AG08396 (cell line): ENCODE measurements around the gene ZPBP.
"Not testable (repeated sequence)": the region's sequence is repeated elsewhere in the genome, so short reads cannot be mapped to it uniquely, and the experiment has no call there.

ENCODE experiments used
- DNase-seq: peaks from one replicate; pipeline ENCODE4 v3.0.0; 2012; ENCODE audit warnings: low spot score, mixed read lengths

Gene ZPBP

GRCh38 chr7:50041165-50041564 is 51.9 kb downstream of the ZPBP start:
- not testable (repeated sequence) for DNase-seq

GRCh38 chr7:50037086-50037485 is 56.0 kb downstream of the ZPBP start:
- DNase-seq = no peak

DNA sequence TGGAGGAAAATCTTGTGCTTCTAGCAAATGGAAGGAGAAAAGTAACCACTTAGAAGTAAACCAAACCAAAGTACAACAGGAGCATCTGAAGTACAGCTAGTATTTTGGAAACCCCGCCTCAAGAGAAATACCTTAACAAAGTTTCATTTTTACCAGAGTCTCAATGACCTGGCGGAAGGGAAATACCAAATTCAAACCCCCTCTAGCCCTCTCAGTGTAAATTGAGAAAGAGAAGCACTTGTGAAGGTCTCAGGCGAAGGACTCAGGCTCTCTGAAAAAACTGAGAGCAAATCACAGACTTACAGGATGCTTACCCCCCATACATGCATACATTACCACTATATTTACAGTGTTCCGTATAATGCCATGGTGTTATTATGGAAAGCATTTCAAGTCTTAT is 70.1 kb downstream of the ZPBP start:
- DNase-seq = no peak

DNA sequence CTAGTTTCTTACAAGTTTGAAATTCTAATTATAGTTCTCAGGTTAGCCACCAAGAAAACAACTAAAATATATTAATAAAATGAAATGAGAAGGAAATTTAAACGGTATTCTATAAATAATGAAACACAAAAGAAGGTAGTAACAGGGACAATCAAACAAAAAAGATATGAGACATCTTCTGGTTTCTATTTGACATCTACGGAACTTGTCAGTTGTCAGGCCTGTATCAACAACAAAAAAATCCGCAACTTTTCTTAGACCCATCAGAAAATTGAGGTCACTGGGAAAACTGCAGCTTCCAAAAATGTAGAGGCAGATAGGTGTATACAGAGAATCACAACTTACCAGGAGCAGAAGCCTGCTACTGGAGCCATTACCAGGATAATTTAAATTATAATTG is 70.6 kb downstream of the ZPBP start:
- no peak for DNase-seq

GRCh38 chr7:49995681-49996080 is 97.4 kb downstream of the ZPBP start:
- DNase-seq = no peak

- DNase-seq = no peak
Observed at GRCh38 chr7:49986191-49986590, 106.9 kb downstream of the ZPBP start.

GRCh38 chr7:49980465-49980864 is 112.6 kb downstream of the ZPBP start:
- DNase-seq = no peak

DNA sequence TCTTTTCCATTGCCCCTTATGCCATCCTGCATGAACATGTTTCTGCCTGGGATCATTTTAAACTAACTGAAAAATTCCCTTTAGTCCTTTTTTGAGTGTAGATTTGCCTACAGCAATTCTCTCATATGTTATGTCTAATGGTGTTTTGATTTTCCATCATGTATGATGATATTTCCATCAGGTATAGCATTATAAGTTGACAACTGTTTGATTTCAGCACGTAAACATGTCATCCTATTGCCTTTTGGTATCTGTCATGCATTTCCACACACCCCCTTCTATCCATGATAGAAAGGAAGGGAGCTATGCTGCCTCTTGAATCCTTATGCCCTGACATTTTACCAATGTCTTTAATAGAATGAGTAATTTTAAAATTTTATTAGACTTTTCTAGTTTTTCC is 116.8 kb downstream of the ZPBP start:
- no peak for DNase-seq

- no peak for DNase-seq
Observed at GRCh38 chr7:49974035-49974434, 119.0 kb downstream of the ZPBP start.

DNA sequence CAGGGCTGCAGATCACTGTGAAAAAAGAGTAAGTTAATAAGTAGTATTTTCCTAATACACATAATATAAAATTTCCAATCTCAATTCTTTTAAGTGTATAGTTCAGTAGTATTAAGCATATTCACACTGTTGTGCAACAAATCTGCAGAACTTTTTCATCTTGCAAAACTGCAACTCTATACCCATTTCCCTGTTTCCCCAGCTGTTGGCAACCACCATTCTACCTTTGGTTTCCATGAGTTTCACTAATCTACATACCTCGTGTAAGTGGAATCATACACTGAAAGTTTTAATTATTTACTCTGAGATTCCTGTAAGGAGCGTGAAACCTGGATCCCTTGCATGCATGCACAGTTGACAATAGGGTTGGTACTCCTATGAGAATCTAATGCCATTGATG is 155.4 kb downstream of the ZPBP start:
- DNase-seq = no peak

GRCh38 chr7:49931627-49932026 is 161.4 kb downstream of the ZPBP start:
- no peak for DNase-seq

GRCh38 chr7:49928787-49929186 is 164.3 kb downstream of the ZPBP start:
- DNase-seq = no peak

DNA sequence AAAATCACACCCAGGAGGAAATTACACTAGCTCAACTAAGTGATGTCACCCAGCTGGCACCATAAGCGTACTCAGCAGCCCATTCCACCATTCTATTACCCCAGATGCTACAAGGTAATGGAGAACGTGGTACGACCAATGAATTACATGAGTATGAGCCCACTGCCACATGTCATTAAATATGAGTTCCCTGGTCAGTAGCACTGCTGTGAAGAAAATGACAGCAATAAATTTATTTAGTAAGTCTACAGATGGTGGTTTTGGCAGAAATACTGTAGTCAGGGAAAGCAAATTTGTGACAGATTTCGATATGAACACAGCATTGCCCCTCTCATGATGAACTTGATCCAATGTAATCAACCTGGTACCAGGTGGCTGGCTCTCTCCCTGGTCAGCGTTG is 165.4 kb downstream of the ZPBP start:
- no peak for DNase-seq

- DNase-seq = no peak
Observed at GRCh38 chr7:49926720-49927119, 166.3 kb downstream of the ZPBP start.

- DNase-seq = no peak
Observed at GRCh38 chr7:49911909-49912308, 181.1 kb downstream of the ZPBP start.

- DNase-seq = no peak
Observed at GRCh38 chr7:49894543-49894942, 198.5 kb downstream of the ZPBP start.

GRCh38 chr7:49893131-49893530 is 199.9 kb downstream of the ZPBP start:
- DNase-seq = no peak

- no peak for DNase-seq
Observed at GRCh38 chr7:49892481-49892880, 200.6 kb downstream of the ZPBP start.
